ELR (cell line): ENCODE data around the gene DDX42.

Experiments
- DNase-seq: peaks from one replicate; pipeline ENCODE4 v3.0.0-alpha.2; 2015; ENCODE audit warnings: low read depth

Gene DDX42

GRCh38 chr17:63774141-63774968, at the start of gene DDX42:
Gene DDX42, plus strand, starts transcription at chr17:63774170. Its CDS starts 12,880 bp downstream, at chr17:63787050.
- DNase-seq = peak; percentile 77

- DNase-seq = no peak
Observed at GRCh38 chr17:63735691-63736090, 38.3 kb upstream of the DDX42 start.

GRCh38 chr17:63740464-63741142, 33.4 kb upstream of the DDX42 start:
- no peak for DNase-seq

GRCh38 chr17:63741143-63741407, 32.9 kb upstream of the DDX42 start:
- no peak for DNase-seq

DNA sequence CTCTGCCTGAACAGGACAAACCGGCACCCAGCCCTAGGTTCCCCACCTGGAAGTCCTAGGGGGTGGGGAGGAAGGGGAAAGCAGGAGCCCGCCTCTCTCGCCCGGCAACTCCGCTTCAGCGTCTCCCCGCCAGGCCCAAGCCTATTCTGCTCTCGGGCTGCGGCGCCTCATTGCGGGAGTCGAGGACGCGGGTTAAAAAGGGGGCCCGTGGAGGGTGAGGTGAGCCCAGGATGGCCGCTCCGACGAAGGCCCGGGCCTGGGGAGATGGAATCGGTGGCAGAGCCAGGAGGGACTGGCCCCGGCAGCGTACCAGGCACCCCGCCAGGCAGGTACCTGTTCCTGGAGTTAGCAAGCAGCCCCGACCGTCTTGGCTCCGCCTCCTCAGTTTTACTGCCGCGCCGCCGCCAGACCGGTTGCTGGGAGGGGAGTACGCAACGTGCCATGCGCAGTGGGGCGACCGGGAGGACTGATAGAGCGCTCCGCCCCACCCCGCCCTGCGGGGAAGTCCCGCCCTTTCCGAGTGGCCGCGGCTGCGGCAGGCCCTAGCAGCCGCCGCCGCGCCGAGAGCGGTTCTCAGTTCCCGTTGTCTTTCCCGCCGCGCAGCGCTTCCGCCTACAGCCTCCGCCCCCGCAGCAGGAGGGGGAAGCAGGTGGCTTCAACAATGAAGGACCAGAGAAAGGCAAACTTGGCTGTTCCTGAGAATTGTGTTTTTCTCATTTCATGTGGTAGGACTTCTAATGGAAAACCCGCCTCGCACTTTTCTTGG, 32.4 kb upstream of the DDX42 start, which contains the start of gene STRADA:
STRADA (minus strand) TSS at position 392 of the 766 bp plus-strand sequence. CDS start 13,430 bp downstream, outside the sequence.
- peak; percentile 99 for DNase-seq

GRCh38 chr17:63751806-63752205, 22.2 kb upstream of the DDX42 start:
- no peak for DNase-seq

GRCh38 chr17:63752707-63753106, 21.3 kb upstream of the DDX42 start:
- no peak for DNase-seq

- DNase-seq = no peak
Observed at GRCh38 chr17:63753215-63753614, 20.8 kb upstream of the DDX42 start.

GRCh38 chr17:63754046-63754445, 19.9 kb upstream of the DDX42 start:
- no peak for DNase-seq

DNA sequence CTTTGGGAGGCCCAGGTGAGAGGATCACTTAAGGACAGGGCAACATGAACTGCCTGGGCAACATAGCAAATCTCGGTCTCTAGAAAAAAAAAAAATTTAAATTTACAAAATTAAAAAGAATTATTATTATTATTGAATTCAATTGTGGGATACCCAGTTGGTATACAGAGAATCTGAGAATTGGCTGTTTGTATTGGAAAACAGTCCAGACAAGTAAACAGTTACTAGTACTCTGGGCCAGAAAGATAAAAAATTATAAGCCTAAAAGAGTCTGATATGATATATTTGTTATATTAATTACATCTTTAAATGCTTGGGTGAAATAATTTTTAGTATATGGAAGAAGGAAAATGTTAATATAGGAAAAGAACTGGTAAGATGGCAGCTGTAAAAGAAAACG, 15.5 kb upstream of the DDX42 start:
- DNase-seq = no peak

DNA sequence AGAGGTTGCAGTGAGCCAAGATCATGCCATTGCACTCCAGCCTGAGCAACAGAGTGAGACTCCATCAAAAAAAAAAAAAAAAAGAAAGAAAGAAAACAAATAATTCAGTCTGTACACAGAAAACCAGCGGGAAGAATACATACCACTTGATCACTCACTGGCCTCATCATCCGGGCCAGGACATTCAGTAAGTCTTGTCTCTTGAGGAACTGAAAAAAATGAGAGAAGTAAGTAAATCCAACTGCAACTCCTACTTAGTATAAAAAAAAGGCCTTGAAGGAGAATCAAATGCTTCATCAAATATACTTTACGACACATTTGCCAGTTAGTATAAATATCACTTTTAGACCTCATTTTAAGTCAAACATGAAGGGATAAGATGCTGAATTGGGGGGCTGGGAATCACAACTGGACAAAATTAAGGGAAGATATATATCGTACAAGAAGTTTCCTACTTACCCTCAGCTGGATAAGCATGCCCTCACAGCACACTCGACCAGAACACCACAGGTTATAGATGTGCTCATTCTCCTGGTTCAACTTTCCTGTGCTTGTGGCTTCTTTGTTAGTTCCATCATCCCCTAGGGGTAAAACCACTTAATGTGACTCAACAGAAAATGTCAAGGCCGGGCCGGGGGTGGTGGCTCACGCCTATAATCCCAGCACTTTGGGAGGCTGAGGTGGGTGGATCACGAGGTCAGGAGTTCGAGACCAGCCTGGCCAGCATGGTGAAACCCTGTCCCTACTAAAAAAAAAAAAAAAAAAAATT, 13.0 kb upstream of the DDX42 start:
- DNase-seq = peak; percentile 69

DNA sequence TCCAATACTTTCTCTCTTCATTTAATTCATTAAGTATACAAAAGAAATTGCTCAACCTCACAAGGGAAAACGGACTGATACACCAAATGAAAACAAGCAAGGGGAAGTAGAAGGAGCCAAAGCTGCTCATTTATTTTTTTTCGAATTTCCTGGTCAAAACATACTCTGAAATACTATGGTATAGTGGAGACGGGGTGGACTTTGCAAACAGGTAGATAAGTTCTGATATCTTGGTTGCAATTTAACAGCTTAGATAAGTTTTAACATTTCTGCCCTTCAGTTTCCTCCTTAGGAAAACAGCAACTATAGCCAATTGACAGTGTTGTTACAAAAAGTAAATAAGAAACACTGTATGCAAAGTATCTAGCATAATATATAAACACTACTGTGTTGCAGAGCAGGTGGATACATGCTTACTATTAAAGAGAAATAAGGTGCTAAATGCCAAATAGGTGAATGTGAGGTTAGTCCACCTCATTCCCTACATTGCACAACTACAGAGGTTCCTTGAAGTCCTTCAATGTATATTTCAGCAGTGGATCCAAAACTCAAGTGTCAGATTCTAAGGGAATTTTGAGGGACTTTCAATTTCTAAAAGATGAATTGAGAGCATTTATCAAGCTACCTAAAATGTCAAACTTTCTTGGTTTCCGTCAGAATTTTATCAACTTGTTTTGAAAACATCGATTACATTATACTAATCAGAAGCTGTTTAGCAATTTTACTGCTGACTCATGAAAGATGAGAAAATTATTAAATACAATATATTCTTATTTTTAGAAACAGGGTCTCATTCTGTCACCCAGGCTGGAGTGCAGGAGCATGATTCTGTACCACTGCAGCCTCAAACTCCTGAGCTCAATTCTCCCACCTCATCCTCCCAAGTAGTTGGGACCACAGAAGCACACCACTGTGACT, 11.6 kb upstream of the DDX42 start:
- no peak for DNase-seq

GRCh38 chr17:63764716-63765115, 9.3 kb upstream of the DDX42 start:
- DNase-seq = no peak

DNA sequence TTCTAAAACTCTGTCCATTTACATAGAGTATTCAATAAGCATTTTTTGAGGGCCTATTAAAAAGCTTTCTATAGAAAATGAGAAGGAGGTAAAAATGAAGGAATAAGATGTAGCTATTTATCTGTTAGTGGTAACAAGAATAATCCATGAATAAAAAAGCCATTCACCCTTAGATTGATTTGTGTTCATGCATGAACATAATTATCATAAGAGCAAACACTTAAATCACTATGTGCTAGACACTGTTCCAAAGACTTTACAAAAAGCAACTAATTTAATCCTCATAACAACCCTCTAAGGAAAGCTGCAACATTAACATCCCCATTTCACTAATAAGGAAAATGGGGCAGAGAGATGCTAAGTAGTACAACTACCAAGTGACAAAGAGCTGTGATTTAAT, 7.2 kb upstream of the DDX42 start:
- DNase-seq = no peak

GRCh38 chr17:63768433-63768832, 5.5 kb upstream of the DDX42 start:
- DNase-seq = no peak

GRCh38 chr17:63772801-63773271, 1.1 kb upstream of the DDX42 start:
- DNase-seq = peak; percentile 48

- peak; percentile 100 for DNase-seq
Observed at GRCh38 chr17:63773272-63774140, 464 bp upstream of the DDX42 start, which contains the start of gene CCDC47. Gene CCDC47, minus strand, starts transcription at chr17:63773597. Its CDS starts 7,422 bp downstream, at chr17:63766175.

- peak; percentile 51 for DNase-seq
Observed at GRCh38 chr17:63774969-63775265, 947 bp downstream of the DDX42 start.

DNA sequence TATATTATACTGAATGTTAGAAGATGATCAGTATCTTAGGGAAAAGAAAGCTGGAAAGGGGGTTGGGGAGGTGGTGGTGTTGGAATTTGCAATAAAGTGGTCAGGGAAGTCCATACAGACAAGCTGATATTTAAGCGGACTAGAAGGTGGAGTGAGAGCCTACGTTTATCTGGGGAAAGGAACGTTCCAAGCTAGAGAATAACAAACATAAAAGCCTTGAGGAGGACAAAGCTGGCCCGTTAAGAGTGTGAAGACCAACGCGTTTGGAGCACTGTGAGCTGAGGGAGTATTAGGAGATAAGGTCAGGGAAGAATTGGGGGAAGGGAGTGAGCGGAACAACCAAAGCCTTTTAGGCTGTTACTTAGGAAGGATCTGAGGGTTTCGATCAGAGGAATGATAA, 1.4 kb downstream of the DDX42 start:
- DNase-seq = peak; percentile 27

DNA sequence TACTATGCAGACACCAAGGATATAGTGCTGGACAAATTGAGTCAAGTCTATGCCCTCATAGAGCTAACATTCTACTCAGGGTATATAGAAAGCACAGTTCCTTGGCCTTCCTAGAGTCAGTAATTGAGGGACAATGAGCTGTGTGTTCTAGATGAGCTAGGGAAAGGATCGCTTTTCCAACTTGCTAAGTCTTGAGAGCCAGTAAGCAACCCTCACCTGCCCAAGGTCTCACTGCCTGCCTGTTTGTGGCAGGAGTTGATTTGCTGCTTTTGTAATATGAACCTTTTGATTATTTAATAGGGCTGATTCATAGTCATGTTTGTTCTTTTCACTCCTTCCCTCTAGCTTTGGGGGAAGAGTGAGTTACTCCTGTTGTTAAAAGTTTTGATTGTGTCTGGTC, 6.5 kb downstream of the DDX42 start:
- DNase-seq = peak; percentile 51
